OCI-LY3 (cell line): ENCODE data around the gene RBBP9.

Experiments used
- H2AFZ ChIP-seq: fragments of 200-600, 300-600 bp; shearing (Covaris generic); 2 replicates; pipeline ENCODE4 v1.6.0; 2014; ENCODE audit warnings: antibody characterized with exemption, low read depth, low read length
- H3K27ac ChIP-seq: fragments of 200-600, 300-600 bp; sonication (generic); 2 replicates; pipeline ENCODE4 v1.5.1; 2014; ENCODE audit warnings: mild to moderate bottlenecking, low read length, moderate library complexity, mixed read lengths
- H3K27me3 ChIP-seq: fragments of 200-600, 300-600 bp; sonication (generic); 2 replicates; pipeline ENCODE4 v1.6.1; 2014; ENCODE audit warnings: low read depth, low read length, mixed read lengths
- H3K36me3 ChIP-seq: fragments of 200-600, 300-600 bp; sonication (generic); replicated peaks from 2 replicates; pipeline ENCODE3; 2014; ENCODE audit warnings: low read depth, low read length, mixed read lengths
- H3K4me1 ChIP-seq: fragments of 300-600, 200-600 bp; sonication (generic); 2 replicates; pipeline ENCODE4 v1.6.1; 2014; ENCODE audit warnings: low read length, mixed read lengths
- H3K4me2 ChIP-seq: fragments of 200-600, 300-600 bp; sonication (generic); 2 replicates; pipeline ENCODE4 v1.6.1; 2014; ENCODE audit warnings: low read length, mixed read lengths
- H3K4me3 ChIP-seq: fragments of 300-600, 200-600 bp; sonication (generic); 2 replicates; pipeline ENCODE4 v1.5.1; 2014; ENCODE audit warnings: antibody characterized with exemption, mild to moderate bottlenecking, low read length, moderate library complexity
- H3K79me2 ChIP-seq: fragments of 300-600, 200-600 bp; shearing (Covaris generic); 2 replicates; pipeline ENCODE4 v1.6.1; 2014; ENCODE audit warnings: mild to moderate bottlenecking, low read length, mixed read lengths
- H3K9ac ChIP-seq: fragments of 300-600, 200-600 bp; shearing (Covaris generic); 2 replicates; pipeline ENCODE4 v1.6.0; 2014; ENCODE audit warnings: mild to moderate bottlenecking, low read length, moderate library complexity
- H3K9me3 ChIP-seq: fragments of 200-600, 300-600 bp; shearing (Covaris generic); 2 replicates; pipeline ENCODE4 v1.6.1; 2014; ENCODE audit warnings: low read length, mixed read lengths; ENCODE audit not compliant: insufficient read depth
- H4K20me1 ChIP-seq: fragments of 200-600, 300-600 bp; sonication (generic); 2 replicates; pipeline ENCODE4 v1.6.1; 2016; ENCODE audit warnings: low read length, mixed read lengths; ENCODE audit not compliant: insufficient read depth
- EZH2phosphoT487 ChIP-seq: fragments of 200-600 bp; shearing (Covaris generic); IDR thresholded peaks from 2 replicates; pipeline ENCODE4 v1.6.1; 2018; ENCODE audit warnings: antibody characterized with exemption, mixed run types, low read depth
- TF ChIP-seq, protein P1 (sequence below): fragments of 200-600, 300-600 bp; sonication (generic); IDR thresholded peaks from 2 replicates; pipeline ENCODE4 v1.5.1; 2014; ENCODE audit warnings: antibody characterized with exemption, low read length, low read depth

The RBBP9 gene

DNA sequence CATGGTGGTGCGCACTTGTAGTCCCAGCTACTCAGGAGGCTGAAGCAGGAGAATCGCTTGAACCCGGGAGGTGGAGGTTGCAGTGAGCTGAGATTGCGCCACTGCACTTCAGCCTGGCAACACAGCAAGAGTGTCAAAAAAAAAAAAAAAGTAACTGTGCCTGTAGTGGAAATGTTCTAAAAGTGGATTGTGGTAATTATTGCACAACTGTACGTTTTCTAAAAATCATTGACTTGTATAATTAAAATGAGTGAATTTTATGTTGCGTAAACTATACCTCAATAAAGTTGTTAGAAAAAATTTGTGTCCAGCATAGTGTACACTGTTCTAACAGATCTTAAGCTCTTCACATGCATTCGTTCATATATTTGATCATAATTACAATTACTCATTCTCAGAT, 16.2 kb upstream of the RBBP9 start:
- no peak overlapping the region for H3K9ac ChIP-seq
- H3K4me1 ChIP-seq: peaks cover 10% of the 10 kb centered on the region
- H3K27me3 ChIP-seq: no peaks in the 10 kb centered on the region
- no peak overlapping the region for H3K27ac ChIP-seq
- H2AFZ ChIP-seq: no peak overlapping the region
- no peaks in the 10 kb centered on the region for H4K20me1 ChIP-seq
- H3K4me2 ChIP-seq: no peak overlapping the region
- no peak for TF ChIP-seq EZH2phosphoT487
- TF ChIP-seq, protein P1, sequence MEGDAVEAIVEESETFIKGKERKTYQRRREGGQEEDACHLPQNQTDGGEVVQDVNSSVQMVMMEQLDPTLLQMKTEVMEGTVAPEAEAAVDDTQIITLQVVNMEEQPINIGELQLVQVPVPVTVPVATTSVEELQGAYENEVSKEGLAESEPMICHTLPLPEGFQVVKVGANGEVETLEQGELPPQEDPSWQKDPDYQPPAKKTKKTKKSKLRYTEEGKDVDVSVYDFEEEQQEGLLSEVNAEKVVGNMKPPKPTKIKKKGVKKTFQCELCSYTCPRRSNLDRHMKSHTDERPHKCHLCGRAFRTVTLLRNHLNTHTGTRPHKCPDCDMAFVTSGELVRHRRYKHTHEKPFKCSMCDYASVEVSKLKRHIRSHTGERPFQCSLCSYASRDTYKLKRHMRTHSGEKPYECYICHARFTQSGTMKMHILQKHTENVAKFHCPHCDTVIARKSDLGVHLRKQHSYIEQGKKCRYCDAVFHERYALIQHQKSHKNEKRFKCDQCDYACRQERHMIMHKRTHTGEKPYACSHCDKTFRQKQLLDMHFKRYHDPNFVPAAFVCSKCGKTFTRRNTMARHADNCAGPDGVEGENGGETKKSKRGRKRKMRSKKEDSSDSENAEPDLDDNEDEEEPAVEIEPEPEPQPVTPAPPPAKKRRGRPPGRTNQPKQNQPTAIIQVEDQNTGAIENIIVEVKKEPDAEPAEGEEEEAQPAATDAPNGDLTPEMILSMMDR: no peak
- peaks cover 36% of the 10 kb centered on the region for H3K36me3 ChIP-seq
- H3K79me2 ChIP-seq: peaks cover 21% of the 10 kb centered on the region
- H3K9me3 ChIP-seq: no peaks in the 10 kb centered on the region
- H3K4me3 ChIP-seq: no peak overlapping the region

DNA sequence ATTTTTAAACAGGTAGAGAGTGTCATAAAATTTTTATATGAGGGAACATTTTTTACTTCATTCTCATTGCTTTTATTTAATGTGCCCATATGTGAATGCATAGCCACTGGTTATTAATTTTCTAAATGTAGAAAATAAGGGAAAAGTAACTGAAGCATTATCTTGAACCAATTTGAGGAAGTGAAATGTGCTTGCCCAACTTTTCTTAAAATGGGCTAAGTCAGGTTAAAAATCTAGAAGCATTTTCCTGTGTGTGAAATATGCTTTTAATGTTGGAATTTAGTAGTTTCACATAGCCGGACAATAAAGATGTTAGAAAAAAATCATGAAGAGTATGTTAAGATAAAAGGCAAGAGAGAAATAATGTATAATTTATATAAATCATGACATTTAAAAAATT, 14.5 kb upstream of the RBBP9 start:
- Histone ChIP-seq H3K27me3 (no peaks in the 10 kb centered on the region), H4K20me1 (no peaks in the 10 kb centered on the region), H3K4me1 (peaks cover 14% of the 10 kb centered on the region), H3K27ac (no peak overlapping the region), H3K36me3 (peaks cover 36% of the 10 kb centered on the region), H3K79me2 (peaks cover 26% of the 10 kb centered on the region), H3K9ac (no peak overlapping the region), H3K4me2 (no peak overlapping the region), H3K4me3 (no peak overlapping the region), H2AFZ (no peak overlapping the region), H3K9me3 (no peaks in the 10 kb centered on the region)
- no peak for TF ChIP-seq EZH2phosphoT487

DNA sequence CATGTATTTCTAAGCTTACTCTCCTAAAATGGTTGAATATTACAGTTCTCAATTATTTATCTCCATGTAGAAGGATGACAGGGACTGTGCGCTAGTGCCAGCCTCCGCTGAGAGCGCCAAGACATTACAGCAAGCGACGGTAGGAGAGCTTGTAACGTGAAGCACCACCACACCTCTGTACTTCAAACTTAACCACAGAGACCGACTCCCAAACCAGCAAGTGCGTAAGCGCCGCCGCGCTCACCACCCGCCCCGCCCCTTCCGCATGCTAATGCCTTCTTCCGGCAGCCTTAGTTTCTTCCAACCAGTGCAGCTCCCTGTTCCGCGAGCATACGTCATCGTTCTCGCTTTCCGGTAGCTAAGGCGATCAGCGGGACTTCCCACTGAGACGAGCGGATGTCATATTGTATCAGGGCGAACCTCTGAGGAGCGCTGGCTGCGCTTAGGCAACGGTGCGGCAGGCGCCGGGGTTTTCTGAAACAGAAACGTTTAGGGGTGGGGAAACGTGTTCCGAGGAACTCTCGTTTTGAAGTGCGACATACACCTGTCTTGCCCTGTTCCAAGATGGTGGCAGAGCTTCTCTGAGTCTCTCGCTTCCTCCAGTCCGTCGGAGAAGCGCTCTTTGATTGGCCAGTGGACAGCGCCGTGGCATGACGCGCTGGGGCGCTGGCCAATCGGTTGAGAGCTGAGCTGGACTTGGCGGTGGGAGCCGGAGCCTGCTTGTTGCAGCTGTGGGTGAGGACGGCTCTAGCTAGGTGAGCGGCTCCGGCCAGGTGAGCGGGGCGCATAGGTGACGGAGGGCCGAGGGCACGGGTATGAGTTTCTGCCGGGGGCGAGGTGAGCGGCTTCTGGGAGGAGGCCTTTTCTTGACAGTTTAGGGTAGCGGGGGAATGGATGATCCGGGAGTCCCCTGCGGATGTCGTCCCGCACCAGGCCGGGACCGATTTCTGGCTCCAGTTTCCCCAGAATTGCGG, 10.5 kb upstream of the RBBP9 start, which contains the start of gene SEC23B:
TSS of gene SEC23B (plus strand) at position 723 of the 974 bp plus-strand sequence. CDS start 2,896 bp downstream, outside the sequence.
- Histone ChIP-seq H3K4me1 (peaks cover 16% of the 10 kb centered on the region), H4K20me1 (no peaks in the 10 kb centered on the region), H3K36me3 (peaks cover 23% of the 10 kb centered on the region), H3K4me2 (peak within 1 kb of the TSS; percentile 99), H3K27me3 (no peaks in the 10 kb centered on the region), H3K9ac (peak within 1 kb of the TSS; percentile 87), H2AFZ (peak within 1 kb of the TSS; percentile 92), H3K79me2 (peaks cover 26% of the 10 kb centered on the region), H3K4me3 (peak within 1 kb of the TSS; percentile 93), H3K27ac (peak within 1 kb of the TSS; percentile 95), H3K9me3 (no peaks in the 10 kb centered on the region)
- TF ChIP-seq EZH2phosphoT487: no peak
- TF ChIP-seq, protein P1: no peak

DNA sequence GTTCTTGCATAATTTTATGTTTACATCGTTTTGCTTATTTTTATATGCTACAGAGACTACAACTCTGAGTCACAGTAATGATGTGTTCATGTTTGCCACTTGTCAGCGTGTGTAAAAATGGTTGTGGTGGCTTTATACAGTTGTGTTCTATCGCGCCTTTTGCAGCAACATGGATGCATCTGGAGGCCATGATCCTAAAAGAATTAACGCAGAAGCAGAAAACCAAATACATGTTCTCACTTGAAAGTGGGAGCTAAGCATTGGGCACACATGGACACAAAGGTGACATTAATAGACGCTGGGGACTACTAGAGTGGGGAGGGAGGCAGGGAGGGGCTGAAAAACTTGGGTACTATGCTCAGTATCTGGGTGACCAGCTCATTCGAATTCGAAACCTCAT, 9.7 kb upstream of the RBBP9 start:
- peak overlapping the region; percentile 93 for H3K4me3 ChIP-seq
- no peaks in the 10 kb centered on the region for H4K20me1 ChIP-seq
- peak overlapping the region; percentile 95 for H3K27ac ChIP-seq
- peak overlapping the region; percentile 87 for H3K9ac ChIP-seq
- TF ChIP-seq EZH2phosphoT487: no peak
- TF ChIP-seq, protein P1: no peak
- peak overlapping the region; percentile 92 for H2AFZ ChIP-seq
- peaks cover 16% of the 10 kb centered on the region for H3K4me1 ChIP-seq
- H3K79me2 ChIP-seq: peaks cover 26% of the 10 kb centered on the region
- no peaks in the 10 kb centered on the region for H3K9me3 ChIP-seq
- no peaks in the 10 kb centered on the region for H3K27me3 ChIP-seq
- peak overlapping the region; percentile 82 for H3K4me2 ChIP-seq
- H3K36me3 ChIP-seq: peaks cover 20% of the 10 kb centered on the region
